ENCODE measurements around the gene SMC1B.
"Not testable (repeated sequence)": the region's sequence is repeated elsewhere in the genome, so short reads cannot be mapped to it uniquely, and the experiment has no call there.

SMC1B gene

DNA sequence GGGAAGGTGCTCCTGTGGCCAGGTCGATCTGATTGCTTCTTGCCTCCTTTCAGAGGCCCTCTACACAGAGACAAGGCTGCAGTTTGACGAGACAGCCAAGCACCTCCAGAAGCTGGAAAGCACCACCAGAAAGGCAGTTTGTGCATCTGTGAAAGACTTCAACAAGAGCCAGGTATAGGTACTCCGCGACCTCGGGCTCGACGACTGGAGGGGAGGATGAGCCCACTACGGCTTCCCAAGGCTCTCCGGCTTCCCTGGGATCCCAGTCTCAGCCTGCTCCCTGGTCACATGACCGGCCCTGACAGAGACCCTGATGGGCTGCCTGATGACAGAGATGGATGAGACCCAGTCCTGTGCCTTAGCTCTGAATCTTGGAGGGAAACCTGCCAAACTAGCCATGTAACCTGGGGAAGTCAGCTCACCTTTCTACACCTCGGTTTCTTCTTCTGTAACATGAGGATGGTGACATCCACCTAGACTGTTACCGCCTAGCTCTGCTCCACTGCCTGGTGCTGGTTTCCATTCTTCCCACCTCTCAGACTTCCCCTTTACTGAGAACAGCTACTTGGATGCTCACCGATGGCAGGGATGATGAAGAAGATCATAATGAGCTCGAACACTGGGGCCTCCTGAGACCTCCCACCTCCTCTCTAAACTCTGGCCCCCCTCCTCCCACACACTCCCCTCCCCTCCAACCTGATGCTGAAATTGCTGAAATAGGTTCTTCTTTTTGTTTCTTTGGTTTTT, 9.0 kb upstream of the SMC1B start:
- DNase-seq (ENCODE audit: low read depth in 1 of 2, low spot score in 1 of 2) = no peak

DNA sequence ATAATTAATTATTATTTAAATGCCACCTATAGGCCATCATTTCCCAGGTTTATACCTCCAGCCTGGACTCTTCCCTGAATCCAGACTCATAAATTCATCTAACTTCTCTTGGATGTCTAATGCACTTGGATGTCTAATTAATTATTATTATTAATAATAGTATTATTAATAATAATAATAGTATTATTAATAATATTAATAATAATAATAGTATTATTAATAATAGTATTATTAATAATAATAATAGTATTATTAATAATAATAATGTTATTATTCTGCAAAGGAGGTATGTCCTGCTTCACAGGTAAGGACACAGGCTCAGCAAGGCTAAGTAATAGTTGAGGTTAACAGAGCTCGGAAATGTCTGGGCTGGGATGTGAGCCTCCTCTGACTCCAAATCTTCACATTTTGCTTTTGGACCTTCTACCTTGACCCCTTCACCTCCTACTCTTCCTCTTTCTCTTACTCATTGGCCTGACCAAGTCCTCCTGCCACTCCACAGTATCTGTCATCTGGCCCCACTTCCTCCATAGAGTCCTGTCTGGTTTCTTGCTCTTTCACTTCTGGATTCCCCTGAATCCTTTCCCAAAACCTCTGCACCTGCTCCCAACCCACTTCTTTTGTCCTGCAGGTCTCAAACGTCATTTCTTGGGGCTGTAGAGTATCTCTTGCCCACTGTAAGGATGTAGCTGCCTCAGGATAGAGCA, 8.1 kb upstream of the SMC1B start:
- DNase-seq (ENCODE audit: low read depth in 1 of 2, low spot score in 1 of 2) = no peak

- DNase-seq (ENCODE audit: low read depth in 1 of 2, low spot score in 1 of 2) = no peak
Observed at GRCh38 chr22:45420539-45420938, 7.1 kb upstream of the SMC1B start.

- DNase-seq (ENCODE audit: low read depth in 1 of 2, low spot score in 1 of 2) = no peak
Observed at GRCh38 chr22:45420011-45420410, 6.6 kb upstream of the SMC1B start.

DNA sequence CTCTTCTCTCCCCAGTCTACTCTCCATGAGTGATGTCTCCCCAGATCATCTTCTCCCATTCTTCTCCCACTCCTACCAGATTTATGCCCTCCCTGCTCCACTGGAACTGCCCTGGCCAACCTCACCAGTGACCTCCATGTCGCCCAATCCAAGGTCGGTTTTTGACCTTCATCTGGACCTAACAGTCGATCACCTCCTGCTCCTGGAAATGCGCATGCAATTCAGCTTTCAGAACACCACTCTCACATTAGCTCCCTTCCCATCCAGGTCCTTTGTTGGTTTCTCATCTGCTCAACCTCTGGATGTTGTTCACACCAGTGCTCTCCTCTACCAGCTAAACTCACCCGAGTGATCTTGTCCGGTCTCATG, 5.4 kb upstream of the SMC1B start:
- DNase-seq (ENCODE audit: low read depth in 1 of 2, low spot score in 1 of 2) = no peak

DNA sequence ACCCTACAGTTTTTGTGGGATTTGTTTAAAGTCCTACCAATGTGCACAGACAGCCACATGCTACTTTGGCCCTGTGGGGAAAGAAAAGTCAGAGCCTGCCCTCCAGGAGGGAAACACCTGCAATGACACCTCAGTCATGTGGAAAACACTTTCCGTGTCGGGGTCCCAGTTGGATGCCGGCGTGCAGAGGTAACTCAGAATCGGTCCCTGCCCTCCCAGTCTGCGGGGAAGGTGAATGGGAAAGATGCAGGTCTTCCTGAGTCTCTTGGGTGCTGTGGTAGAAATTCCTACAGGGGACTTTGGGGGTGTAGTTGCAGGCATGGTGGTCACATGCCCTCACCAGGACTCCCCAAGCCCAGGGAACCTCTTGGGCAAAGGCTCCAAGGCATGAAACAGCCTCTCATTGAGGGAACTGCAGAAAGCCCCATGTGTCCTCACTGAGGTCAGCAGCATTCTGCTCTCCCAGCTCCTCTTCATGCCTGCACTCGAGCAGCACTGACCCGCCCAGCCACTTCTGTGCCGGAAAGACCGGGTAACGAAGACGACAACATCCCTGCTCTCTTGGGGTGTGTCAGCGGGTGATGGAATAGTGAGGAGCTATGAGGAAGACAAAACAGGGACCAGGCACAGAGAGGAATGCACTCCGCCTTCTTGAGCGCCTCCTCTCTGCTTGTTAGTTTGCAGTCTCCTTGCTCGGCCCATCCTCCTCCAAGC, 4.8 kb upstream of the SMC1B start:
- no peak for DNase-seq (ENCODE audit: low read depth in 1 of 2, low spot score in 1 of 2)

DNA sequence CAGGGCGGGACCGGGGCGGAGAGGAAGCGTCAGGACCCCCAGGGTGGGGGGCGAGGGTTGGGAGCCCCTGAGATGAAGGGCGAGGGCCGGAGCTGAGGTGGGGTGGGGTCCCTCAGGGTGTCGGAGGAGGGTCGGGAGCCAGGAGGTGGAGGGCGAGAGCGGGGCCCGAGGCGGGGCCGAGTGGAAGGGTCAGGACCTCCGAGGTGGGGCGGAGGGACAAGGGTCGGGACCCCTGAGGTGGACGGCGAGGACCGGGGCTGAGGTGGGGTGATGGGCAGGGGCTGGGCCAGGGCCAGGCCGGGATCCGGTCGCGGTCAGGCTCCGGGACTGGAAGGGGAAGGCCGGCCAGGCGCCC, 409 bp downstream of the SMC1B start:
- DNase-seq (ENCODE audit: low read depth in 1 of 2, low spot score in 1 of 2) = no peak

- no peak for DNase-seq (ENCODE audit: low read depth in 1 of 2, low spot score in 1 of 2)
Observed at GRCh38 chr22:45407793-45408192, 5.6 kb downstream of the SMC1B start.

DNA sequence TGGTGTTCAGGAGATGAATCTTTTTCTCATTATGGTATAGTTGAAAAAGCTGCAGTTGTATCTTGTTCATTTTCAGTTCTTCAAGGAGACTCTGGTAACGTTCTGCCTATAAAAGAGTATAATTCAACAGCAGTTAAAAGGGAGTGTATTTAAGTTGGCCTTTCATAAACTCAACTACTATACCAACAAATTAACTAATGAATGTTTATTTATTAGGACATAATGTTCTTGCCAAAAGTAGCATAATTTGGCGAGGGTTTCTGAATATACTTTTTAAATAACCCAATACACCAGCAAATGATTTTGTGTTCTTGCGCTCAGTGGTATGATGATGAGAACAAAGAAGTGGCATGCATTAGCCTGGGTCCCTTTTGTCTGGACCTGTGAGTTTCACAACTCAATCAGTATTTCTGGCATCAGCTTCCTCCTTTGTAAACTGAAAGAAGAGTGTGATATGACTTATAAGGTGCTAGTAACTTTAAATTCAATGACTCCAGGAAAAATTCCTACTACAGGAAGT, 10.9 kb downstream of the SMC1B start:
- no peak for DNase-seq (ENCODE audit: low read depth in 1 of 2, low spot score in 1 of 2)

GRCh38 chr22:45399712-45400445, 13.5 kb downstream of the SMC1B start:
- no peak for DNase-seq (ENCODE audit: low read depth in 1 of 2, low spot score in 1 of 2)

DNA sequence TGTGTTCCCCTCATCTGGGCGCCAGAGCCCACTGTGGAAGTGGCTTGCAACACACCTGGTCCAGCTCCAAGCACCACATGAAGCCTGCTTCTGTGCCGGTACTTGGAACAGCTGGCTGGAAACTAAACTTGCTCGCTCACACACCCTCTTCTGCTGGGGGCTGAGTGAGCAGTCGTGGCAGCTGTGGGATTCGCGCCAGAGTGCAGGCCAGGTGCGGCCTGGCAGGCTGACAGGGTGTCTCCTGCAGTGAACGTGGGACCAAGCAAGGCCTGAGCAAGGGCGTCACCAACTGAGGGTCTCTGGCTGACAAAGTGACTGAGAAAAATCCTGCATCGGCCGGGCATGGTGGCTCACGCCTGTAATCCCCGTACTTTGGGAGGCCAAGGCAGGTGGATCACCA, 15.2 kb downstream of the SMC1B start:
- DNase-seq (ENCODE audit: low read depth in 1 of 2, low spot score in 1 of 2) = no peak

DNA sequence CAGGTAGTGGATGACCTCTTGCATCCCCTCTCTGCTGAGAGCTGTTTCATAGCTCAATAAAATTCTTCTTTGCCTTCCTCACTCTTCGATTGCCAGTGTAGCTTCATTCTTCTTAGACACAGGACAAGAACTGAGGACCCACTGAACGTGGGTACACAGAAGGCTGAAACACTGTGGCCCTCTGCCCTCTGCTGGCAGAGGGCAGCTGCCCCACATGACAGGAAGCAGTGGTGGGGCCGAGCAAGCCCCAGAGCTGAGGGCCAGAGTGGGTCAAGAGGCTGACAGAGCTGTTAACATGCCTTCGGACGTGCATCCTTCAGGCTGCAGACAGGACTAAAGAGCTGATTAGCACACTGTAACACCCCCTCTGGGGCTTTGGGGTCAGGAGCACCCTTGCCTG, 15.6 kb downstream of the SMC1B start:
- no peak for DNase-seq (ENCODE audit: low read depth in 1 of 2, low spot score in 1 of 2)

- DNase-seq (ENCODE audit: low read depth in 1 of 2, low spot score in 1 of 2) = no peak
Observed at GRCh38 chr22:45389546-45389945, 23.9 kb downstream of the SMC1B start.

GRCh38 chr22:45381348-45381747, 32.1 kb downstream of the SMC1B start:
- DNase-seq (ENCODE audit: low read depth in 1 of 2, low spot score in 1 of 2) = no peak

DNA sequence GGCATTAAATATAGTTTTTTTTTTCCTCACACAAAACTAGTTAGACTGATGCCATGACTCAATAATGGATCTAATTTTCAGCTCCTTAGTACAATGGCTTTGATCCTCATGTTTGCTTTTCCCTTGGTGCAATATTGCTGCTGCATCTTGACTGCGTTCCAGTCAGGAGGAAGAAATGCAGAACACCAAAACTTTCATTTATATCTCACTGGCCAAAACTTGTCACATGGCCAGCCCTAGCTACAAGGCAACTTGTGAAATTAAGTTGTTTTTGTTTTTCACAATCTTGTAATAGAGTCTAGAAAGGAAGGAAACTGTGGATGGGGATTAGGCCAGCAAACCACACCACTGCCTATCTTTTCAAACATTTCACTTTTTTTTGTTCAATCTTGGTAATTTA, 36.7 kb downstream of the SMC1B start:
- no peak for DNase-seq (ENCODE audit: low read depth in 1 of 2, low spot score in 1 of 2)

- no peak for DNase-seq (ENCODE audit: low read depth in 1 of 2, low spot score in 1 of 2)
Observed at GRCh38 chr22:45376009-45376408, 37.4 kb downstream of the SMC1B start.

- DNase-seq (ENCODE audit: low read depth in 1 of 2, low spot score in 1 of 2) = not testable (repeated sequence)
Observed at GRCh38 chr22:45373592-45373991, 39.8 kb downstream of the SMC1B start.

- DNase-seq (ENCODE audit: low read depth in 1 of 2, low spot score in 1 of 2) = no peak
Observed at GRCh38 chr22:45366713-45367112, 46.7 kb downstream of the SMC1B start.

GRCh38 chr22:45359627-45360026, 53.8 kb downstream of the SMC1B start:
- no peak for DNase-seq (ENCODE audit: low read depth in 1 of 2, low spot score in 1 of 2)

DNA sequence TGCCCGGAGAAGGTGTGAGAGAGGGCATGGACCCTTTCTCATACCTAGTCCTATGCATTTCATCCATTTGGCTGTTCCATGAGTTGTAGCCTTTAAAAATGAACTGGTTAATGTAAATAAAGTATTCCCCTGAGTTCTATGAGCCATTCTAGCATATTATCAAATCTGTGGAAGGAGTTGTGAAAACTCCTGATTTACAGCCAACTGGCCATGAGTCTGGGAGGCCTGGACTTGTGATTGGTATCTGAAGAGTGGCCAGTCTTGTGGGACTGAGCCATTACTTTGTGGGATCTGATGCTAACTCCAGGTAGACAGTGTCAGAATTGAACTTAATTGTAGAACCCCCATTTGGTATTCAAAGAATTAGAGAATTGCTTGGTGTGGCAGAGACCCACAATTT, 55.3 kb downstream of the SMC1B start:
- no peak for DNase-seq (ENCODE audit: low read depth in 1 of 2, low spot score in 1 of 2)

GRCh38 chr22:45357490-45357889, 55.9 kb downstream of the SMC1B start:
- no peak for DNase-seq (ENCODE audit: low read depth in 1 of 2, low spot score in 1 of 2)

Data from stimulated activated CD4-positive, alpha-beta T cell treated with anti-CD3 and anti-CD28 coated beads, Interleukin-15, amount 100 ng/mL, for 1 hour (primary cell).